HEK293T (cell line): ENCODE results near the gene PIP5K1C.

Source experiments
- BHLHE40 ChIP-seq: fragments of 450-650 bp; IDR thresholded peaks from 2 replicates; pipeline ENCODE4 v1.6.1; 2016; ENCODE audit warnings: mild to moderate bottlenecking, moderate library complexity, borderline replicate concordance
- CTBP1 ChIP-seq: fragments of 450-650 bp; IDR thresholded peaks from 2 replicates; pipeline ENCODE4 v1.6.1; 2016; ENCODE audit warnings: borderline replicate concordance
- ELF4 ChIP-seq: fragments of 450-650 bp; IDR thresholded peaks from 2 replicates; pipeline ENCODE4 v1.6.1; 2017; ENCODE audit warnings: antibody characterized with exemption
- FOXK2 ChIP-seq: fragments of 450-650 bp; IDR thresholded peaks from 2 replicates; pipeline ENCODE4 v1.6.1; 2016; ENCODE audit warnings: mild to moderate bottlenecking
- FOXM1 ChIP-seq: fragments of 450-650 bp; IDR thresholded peaks from 2 replicates; pipeline ENCODE4 v1.6.1; 2017; ENCODE audit warnings: mild to moderate bottlenecking, borderline replicate concordance
- HDGF ChIP-seq: fragments of 450-650 bp; IDR thresholded peaks from 2 replicates; pipeline ENCODE4 v1.6.1; 2017; ENCODE audit warnings: antibody characterized with exemption, borderline replicate concordance
- L3MBTL2 ChIP-seq: fragments of 450-650 bp; conservative IDR thresholded peaks from 2 replicates; pipeline ENCODE4 v1.6.1; 2016; ENCODE audit warnings: mild to moderate bottlenecking
- NFRKB ChIP-seq: fragments of 450-650 bp; IDR thresholded peaks from 2 replicates; pipeline ENCODE4 v1.6.1; 2016; ENCODE audit warnings: mild to moderate bottlenecking, moderate library complexity
- SP1 ChIP-seq: fragments of 450-650 bp; IDR thresholded peaks from 2 replicates; pipeline ENCODE4 v1.6.1; 2017
- SUZ12 ChIP-seq: fragments of 450-650 bp; IDR thresholded peaks from 2 replicates; pipeline ENCODE4 v1.6.1; 2016; ENCODE audit warnings: mild to moderate bottlenecking
- TARDBP ChIP-seq: fragments of 450-650 bp; IDR thresholded peaks from 2 replicates; pipeline ENCODE4 v1.6.1; 2016
- TF ChIP-seq, protein P1 (sequence below): fragments of 450-650 bp; IDR thresholded peaks from 2 replicates; pipeline ENCODE4 v1.6.1; 2016

DNA sequence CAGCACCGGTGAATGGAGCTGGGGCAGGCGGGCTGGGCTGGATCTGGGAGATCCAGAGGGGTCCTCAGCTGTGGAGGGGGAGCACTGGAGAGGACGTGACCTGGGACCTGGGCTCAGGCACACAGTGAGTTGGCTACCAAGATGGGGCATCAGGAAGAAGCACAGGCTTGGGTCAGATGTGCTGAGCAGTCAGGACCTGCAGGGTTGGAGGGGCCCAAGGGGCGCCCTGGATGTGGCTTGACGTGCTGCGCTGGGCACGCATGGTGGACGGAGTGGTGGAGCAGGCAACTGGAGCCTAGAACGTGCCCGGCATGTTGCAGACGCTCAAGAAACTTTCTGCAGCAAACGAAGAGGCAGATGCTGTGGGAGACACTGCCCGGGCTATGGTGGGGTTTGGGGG is 20.7 kb downstream of the PIP5K1C start:
- TF ChIP-seq TARDBP (no peak), BHLHE40 (no peak), HDGF (no peak), SUZ12 (no peak), NFRKB (no peak), FOXM1 (no peak), FOXK2 (no peak), ELF4 (no peak), L3MBTL2 (no peak), SP1 (no peak), CTBP1 (no peak)
- TF ChIP-seq, protein P1, sequence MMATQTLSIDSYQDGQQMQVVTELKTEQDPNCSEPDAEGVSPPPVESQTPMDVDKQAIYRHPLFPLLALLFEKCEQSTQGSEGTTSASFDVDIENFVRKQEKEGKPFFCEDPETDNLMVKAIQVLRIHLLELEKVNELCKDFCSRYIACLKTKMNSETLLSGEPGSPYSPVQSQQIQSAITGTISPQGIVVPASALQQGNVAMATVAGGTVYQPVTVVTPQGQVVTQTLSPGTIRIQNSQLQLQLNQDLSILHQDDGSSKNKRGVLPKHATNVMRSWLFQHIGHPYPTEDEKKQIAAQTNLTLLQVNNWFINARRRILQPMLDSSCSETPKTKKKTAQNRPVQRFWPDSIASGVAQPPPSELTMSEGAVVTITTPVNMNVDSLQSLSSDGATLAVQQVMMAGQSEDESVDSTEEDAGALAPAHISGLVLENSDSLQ: no peak
